HG02588 (cell line): ENCODE data around the gene FAM174B.
"Not testable (repeated sequence)": the region's sequence is repeated elsewhere in the genome, so short reads cannot be mapped to it uniquely, and the experiment has no call there.

Source experiments
- ATAC-seq: cut with Tn5 transposase; IDR thresholded peaks from one replicate; pipeline ENCODE4 v1.9.1; 2021; ENCODE audit warnings: mild to moderate bottlenecking, moderate library complexity; ENCODE audit not compliant: unreplicated experiment

The FAM174B gene

DNA sequence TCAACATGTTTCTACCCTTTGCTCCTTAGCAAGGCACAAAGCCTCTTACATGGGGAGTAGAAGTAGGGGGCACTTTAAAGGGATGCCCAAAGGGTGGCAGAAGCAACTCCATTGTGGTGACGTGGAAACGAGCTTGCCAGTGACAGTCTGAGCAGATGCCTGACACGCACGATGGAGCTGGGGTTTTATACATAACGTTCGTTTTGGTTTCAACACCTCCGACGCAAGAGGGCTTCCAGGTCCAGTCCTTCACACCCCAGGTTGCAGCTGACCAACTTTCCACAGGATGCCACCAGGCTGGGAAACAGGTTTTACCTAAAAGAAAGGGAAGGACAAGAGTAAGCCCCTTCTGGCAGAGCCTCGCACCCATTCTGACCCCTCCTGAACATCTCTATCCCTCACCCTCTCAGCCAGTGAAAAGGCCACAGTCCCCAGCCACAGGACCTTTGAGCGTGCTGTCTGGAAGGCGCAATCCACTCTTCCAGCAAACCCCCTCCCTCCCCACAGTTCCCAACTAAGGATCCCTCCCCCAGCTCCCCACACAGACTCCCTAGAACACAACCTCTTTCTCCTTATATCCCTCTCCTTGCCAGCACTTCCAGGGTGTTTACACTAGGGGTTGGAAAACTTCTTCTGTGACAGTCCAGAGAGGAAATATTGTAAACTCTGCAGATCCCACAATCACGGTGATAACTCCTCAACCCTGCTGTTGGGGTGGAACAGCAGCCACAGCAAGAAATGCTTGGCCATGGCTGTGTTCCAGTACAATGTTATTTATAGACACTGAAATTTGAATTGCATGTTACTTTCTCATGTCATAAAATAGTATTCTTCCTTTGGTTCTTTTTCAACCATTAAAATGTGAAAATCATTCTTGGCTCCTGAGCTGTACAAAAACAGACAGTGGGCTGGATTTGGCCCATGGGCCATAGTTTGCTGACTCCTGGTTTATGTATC lies 36.2 kb downstream of the FAM174B start:
- no peak for ATAC-seq

DNA sequence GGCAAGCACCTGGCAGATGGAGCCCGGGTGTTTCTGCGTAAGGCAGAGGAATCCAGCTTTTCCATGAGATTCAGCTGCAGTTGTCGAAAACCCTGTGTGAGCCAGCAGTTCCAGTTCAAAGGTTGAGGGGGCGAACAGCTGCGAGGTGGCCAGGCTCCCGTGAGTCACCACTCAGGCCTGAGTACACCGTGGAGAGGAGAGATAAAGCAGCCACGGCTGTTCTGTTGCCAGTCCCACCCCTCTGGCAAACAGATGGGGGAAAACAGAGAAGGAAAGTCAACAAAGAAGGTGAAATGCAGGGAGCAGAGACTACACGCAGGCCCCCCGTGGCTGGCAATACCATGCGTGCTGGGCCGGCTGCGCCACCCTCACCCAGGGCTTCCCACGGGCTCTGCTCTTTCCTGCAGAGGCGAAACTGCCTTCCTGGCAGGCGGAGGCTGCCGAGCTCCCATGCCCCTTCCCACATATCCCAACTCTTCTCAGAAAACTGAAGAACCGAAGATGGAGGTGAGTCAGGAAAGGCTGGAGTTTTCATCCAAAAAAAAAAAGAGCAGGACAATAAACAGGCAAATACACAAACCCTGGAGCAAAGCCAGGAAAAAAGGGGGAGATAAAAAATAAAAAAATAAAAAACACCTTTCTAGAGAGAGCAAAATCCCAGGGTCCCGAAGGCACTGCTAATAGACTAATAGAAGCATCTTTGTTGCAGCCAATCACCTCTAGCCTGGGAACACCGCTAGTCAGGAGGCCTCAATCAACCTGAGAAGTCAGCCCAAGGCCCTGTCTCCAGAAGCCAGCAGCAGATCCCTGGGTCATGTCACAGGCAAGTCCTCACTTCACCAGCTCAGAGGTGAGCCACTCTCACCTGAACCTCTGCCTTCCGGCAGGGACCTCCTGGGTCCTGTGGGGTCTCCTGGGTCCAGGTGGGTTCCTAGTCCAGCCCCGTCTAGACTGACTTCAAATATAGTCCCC lies 37.7 kb downstream of the FAM174B start:
- no peak for ATAC-seq

DNA sequence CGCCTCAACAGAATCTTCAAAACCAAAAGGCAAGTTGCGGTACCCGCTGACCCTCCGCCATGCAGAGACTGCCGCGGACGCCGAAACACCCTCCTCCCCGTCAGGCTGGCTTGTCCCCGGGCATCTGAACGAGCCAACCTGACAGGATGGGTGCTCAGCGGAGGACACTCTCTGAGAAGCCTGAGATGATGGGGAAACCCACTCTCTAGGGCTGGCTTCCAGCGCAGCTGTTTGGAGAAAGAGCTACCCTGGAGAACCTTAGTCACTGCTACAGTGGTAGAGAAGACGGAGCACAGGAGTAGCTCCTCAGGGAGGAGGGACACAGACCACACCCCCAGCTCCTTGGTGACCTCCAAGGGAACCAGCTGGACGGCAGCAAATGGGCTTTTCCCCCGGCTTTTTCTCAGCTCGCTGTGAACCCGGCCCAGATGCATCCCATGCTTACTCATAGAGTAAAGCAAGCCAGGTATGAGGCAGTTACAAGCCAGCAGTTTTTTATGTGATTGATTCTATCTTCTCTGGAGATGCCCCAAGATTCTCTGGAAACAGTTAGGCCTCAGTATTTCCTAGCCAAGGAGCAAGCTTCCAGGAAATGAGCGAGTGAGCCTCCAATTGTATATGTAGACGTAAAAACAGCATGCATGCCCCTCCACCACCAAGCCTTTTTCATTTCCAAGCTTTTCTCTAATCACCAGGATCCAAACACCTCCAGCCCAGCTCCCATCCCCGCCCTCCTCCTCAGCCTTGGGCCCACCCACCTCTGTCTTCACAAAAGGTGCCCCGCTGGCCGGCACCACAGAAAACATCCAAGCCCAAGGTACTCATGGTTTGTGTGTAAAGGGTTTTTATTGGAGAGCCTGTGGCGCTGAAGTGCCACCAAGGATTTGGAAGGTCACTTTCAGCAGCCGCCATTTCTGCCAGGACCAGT lies 38.7 kb downstream of the FAM174B start:
- no peak for ATAC-seq

- ATAC-seq, result no peak
Measured at GRCh38 chr15:92614791-92615785, 40.5 kb downstream of the FAM174B start.

GRCh38 chr15:92614301-92614700 lies 41.3 kb downstream of the FAM174B start:
- ATAC-seq, result no peak

DNA sequence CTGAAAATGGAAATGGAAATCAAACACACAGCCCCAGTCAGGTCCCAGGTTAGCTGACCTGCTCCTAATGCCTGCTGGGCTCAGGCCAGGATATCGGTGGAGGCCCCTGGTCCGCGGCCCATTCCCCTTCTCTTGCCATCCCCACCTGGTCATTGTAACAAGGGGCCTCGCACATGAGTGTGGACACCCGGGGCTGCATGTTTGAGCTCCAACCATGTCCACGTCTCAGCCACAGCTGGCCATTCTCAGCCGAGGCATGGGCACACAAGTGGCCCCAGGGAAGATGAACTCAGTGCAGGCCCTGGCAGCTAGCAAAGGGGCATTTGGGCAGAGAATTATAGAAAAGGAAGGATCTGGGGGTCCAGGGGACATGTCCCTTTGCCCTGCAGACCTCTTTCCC lies 41.7 kb downstream of the FAM174B start:
- no peak for ATAC-seq

DNA sequence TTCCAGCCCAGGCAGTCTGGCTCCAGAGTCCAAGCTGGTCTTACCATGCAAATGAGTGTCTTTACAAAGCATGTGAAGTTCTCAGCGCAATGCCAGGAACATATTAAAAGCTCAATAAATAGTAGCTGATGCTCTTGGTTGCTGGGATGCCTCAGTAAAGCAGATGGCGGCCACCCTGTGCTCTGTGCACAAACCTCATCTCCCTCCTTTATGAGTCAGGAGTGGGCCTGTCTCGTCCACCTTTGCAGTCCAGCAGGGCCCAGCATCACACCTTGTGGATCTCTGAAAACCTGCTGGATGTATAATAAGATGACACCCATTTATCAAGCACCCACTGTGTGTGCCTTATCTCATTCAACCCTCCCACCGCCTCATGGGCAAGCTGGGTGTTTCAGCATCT lies 42.7 kb downstream of the FAM174B start:
- ATAC-seq, result no peak

- no peak for ATAC-seq
Measured at GRCh38 chr15:92611995-92612745, 43.4 kb downstream of the FAM174B start.

DNA sequence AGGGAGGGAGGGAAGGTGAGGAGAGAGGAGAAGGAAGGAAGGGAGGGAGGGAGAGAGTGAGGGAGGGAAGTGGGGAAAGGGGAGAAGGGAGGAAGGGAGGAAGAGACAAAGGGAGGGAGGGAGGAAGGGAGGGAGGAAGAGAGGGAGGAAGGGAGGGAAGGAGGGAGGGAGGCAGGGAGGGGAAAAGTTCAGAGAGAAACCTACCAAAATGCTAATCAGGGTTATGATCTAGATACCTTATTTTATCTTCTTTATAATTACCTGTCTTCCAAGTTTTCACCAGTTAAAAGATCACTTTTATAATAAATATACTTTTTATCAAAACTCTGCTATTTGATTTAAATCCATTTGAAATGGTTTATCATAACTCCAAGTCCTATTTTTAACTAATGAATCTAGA lies 44.4 kb downstream of the FAM174B start:
- ATAC-seq, result no peak

DNA sequence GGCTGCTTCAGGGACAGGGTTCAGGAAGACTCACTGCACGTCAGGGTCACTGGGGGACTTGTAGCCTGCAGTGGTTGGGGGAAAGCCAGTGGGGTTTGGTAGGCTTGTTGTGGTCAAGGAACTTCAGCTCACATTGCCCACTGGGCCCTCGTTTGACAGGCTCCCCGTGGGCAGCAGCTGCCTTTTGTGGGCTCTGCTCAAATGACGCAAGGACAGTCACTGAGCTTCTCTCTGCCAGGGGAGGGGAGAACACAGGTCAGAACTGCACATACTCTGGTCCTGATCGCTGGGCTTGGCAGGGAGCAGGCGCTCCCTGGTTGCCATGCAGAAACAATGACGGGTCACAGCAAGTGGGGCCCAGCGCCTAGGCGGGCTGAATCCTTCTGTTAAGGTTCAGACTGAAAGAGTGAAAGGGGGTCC lies 45.5 kb downstream of the FAM174B start:
- ATAC-seq, result no peak

DNA sequence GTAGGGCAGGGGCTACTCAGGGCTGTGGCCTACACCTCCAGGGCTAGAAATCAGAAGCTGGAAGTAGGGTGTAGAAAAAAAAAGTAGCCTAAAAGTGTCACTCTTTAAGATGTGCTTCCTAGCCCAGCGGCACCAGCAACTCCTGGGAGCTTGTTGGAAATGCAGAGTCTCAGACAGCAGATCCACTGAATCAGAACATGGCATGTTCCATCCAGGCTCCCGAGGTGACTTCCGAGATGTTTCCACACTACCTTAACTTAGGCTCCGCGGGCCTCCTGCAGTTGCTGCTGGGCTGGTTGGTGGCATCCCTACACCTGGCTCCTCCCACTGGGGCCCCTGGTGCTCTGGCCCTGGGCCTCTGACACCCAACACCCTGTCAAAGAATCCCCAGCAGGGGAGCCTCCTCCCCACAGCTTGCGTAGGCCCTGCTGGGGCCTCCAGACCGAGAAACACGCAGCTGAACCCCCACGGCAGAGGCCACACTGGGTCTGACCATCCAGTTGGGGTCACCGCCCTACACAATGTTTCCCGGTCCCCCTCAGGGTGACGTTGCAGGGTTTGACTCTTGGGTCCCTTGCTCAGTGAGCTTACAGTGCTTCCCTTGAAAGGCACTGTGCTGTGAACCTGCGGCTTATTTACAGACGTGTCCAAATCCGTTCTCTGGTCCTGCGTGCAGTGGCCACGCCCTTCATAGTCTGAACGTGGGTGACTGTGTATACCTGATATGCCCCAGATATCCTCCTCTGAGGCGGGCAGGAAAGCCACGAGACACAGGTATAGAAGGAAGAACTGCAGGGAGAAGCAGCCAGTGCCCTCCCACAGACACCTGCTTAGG lies 46.5 kb downstream of the FAM174B start:
- no peak for ATAC-seq

DNA sequence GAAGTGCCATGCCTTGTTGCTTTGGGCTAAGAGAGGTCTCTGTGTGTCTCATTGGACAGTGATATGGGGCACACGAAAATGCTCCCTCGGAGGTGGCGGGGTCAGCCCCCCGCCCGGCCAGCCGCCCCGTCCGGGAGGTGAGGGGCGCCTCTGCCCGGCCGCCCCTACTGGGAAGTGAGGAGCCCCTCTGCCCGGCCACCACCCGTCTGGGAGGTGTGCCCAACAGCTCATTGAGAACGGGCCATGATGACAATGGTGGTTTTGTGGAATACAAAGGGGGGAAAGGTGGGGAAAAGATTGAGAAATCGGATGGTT lies 48.8 kb downstream of the FAM174B start:
- ATAC-seq, result not testable (repeated sequence)

DNA sequence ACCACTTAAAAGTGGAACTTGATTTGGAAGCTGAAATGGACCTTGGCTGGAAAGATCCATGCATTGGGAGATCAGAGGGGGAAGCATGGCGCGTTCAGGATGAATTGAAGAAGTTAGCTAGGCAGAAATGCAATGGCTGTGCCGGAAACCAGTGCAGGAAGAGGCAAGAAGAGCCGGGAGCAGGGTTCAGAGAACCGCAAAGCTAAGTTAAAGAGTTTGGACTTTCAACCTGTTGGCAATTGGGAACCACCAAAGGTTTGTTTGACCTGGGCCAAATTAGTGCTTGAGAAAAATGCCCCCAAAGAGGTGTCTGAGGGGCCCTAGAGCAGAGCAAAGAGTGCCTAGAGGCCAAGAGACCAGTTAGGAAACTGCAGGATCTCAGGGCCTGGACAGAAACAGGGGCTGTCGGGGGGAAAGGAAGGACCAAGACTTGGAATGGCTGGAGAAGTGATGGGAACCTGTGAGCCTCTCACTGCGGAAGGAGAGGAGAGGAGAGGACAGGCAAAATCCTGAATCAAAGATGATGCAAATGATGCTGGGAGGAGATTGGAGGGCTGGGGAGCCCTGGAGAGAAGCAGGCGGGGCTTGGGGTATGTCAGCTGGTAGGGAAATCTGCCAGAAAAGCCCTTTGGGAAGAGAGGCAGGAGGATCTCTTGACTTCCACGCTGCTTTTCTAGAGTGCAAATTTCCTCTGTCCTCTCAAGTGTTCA lies 49.3 kb downstream of the FAM174B start:
- no peak for ATAC-seq

DNA sequence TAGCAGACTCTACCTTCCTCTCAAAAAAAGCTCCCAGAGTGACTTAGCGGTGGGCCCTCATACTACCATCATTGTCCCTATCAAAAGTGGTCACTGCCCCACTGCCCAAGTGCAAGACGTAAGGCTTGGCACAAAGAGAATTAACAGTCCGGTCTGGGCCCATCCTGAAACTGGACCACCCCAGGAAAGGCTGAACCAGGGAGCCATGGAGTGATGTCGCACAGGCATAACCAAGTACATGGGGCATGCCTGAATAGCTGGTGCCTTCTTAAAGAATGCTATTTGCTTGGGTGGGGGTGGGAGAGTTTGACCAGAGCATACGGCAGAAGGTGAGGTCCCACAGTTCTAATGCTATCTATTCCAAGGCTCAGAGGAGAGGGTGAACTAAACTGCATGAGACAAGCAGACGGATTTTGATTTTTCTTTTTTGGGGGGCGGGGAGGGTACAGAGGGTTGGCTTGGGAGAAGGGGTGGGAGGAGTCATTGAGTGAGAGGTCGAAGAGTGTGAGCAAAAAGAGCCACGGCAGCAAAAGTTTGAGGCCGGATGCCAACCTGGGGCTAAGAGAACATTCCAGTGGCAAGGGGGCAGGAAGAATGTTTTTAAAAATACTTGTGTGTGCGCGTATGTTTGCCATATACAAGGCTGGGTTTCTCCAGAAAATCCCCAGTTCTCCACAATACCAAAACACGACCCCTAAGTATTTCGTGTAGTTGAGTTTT lies 50.2 kb downstream of the FAM174B start:
- no peak for ATAC-seq

DNA sequence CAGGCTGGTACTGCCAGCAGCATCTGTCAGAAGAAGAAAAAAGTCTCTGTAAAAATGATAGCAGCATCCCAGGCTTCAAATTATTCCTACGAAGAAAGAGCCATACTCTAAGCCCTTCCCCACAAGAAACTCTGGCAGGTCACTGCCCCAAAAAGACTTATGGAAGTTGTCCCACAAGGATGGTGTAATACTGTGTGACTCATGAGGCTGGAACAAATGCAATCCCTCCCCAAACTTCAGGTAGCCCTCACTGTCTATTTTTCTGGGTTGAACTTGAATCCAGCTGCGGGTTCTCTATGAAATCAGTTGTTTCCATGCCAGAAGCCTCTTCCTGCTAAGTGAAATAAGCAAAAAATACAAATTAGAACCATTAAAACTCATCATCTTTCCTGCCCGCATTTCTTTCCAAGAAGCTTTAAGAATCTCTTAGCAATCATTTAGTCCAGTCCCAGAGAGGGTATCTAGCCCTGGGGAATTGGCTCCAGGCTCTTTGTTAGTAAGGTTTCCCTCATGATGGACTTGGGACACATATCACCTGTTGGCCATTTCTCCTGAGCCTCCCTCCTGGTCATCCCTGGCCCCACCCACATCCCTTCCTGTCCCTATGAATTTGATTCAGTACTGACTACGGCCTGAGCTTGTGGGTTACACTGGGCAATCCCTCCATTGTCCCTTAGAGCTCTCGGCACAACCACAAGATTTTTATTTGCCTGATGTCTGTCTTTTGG lies 51.7 kb downstream of the FAM174B start:
- ATAC-seq, result no peak

- no peak for ATAC-seq
Measured at GRCh38 chr15:92603278-92603677, 52.3 kb downstream of the FAM174B start.
